Thymus (tissue), 11 donors: ENCODE measurements around the gene RSAD2. TPM values are rescaled to one million over a fixed set of nuclear protein-coding genes. Genes with fewer than 3 reads are reported as not detected.
A peak's percentile ranks its signal among the peaks of the same experiment; 100 is the strongest.

Source experiments
- DNase-seq, 9 donors: peaks; one replicate each; pipeline ENCODE4 v3.0.0-alpha.2; 2013; ENCODE audit warnings: low spot score in 9 of 9, low read depth in 6 of 9, missing footprints in 1 of 9
- H3K27ac ChIP-seq, 2 donors: one replicate each; pipeline ENCODE4 v1.5.1; 2013; ENCODE audit warnings: control low read depth in 1 of 2, low read depth in 1 of 2, low read length in 1 of 2, mild to moderate bottlenecking in 1 of 2, moderate library complexity in 1 of 2
- H3K27me3 ChIP-seq, 2 donors: one replicate each; pipeline ENCODE4 v1.5.1; 2013; ENCODE audit warnings: low read length in 1 of 2; ENCODE audit not compliant: control insufficient read depth in 2 of 2, insufficient read depth in 1 of 2
- H3K36me3 ChIP-seq, 2 donors: one replicate each; pipeline ENCODE4 v1.5.1; 2013; ENCODE audit warnings: low read length in 1 of 2, mild to moderate bottlenecking in 1 of 2, moderate library complexity in 1 of 2; ENCODE audit not compliant: control insufficient read depth in 2 of 2, insufficient read depth in 2 of 2
- H3K4me1 ChIP-seq, 2 donors: one replicate each; pipeline ENCODE4 v1.5.1; 2013; ENCODE audit warnings: low read length in 2 of 2; ENCODE audit not compliant: control insufficient read depth in 2 of 2, insufficient read depth in 2 of 2
- H3K4me3 ChIP-seq, 2 donors: one replicate each; pipeline ENCODE4 v1.5.1; 2013; ENCODE audit warnings: low read length in 2 of 2, control low read depth in 1 of 2, mild to moderate bottlenecking in 1 of 2
- H3K9me3 ChIP-seq, 2 donors: one replicate each; pipeline ENCODE4 v1.5.1; 2013; ENCODE audit warnings: low read length in 1 of 2, mild to moderate bottlenecking in 1 of 2; ENCODE audit not compliant: control insufficient read depth in 2 of 2, insufficient read depth in 1 of 2
- WGBS: extraction: QIAGEN DNeasy Blood & Tissue Kit; methylation state at CpG from one replicate; pipeline ENCODE4 v1.1.7; 2013; 5-methylcytosine and 5-hydroxymethylcytosine counted together
- polyA plus RNA-seq: library from polyadenylated mRNA; stranded (reverse); fragments of 200-250 nt; gene quantifications from one replicate; pipeline ENCODE4 v1.2.3, GENCODE V29; 2013
- total RNA-seq: library from RNA; stranded (reverse); fragments of 120-200 nt; gene quantifications from one replicate; pipeline ENCODE4 v1.2.4, GENCODE V29; 2013
- donor health status: healthy.

Gene RSAD2
- total and polyA plus RNA-seq, 2 donors, result 8.2 to 26.3 TPM

DNA sequence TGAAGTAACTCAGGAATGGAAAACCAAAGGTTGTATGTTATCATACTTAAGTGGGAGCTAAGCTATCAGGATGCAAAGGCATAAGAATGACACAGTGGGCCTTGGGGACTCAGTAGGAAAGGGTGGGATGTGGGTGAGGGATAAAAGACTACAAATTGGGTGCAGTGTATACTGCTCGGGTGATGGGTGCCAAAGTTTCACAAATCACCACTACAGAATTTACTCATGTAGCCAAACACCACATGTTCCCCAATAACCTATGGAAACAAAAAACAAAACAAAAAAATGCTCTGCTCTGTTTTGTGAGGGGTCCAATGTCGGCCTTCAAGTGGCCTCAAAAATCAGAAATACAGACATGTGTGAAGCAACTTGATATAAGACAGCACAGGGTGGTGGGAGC is 30.7 kb downstream of the RSAD2 start:
- 97% methylated on average over 2 of the region's 2 CpGs for WGBS
- peaks cover 23 to 44% of the 10 kb centered on the region in 2 donors for H3K4me1 ChIP-seq
- peaks cover 0 to 10% of the 10 kb centered on the region in 2 donors for H3K9me3 ChIP-seq
- no peaks in the 10 kb centered on the region for H3K27me3 ChIP-seq
- H3K4me3 ChIP-seq, result no peak overlapping the region
- no peak overlapping the region for H3K27ac ChIP-seq
- no peaks in the 10 kb centered on the region for H3K36me3 ChIP-seq
- no peak for DNase-seq

DNA sequence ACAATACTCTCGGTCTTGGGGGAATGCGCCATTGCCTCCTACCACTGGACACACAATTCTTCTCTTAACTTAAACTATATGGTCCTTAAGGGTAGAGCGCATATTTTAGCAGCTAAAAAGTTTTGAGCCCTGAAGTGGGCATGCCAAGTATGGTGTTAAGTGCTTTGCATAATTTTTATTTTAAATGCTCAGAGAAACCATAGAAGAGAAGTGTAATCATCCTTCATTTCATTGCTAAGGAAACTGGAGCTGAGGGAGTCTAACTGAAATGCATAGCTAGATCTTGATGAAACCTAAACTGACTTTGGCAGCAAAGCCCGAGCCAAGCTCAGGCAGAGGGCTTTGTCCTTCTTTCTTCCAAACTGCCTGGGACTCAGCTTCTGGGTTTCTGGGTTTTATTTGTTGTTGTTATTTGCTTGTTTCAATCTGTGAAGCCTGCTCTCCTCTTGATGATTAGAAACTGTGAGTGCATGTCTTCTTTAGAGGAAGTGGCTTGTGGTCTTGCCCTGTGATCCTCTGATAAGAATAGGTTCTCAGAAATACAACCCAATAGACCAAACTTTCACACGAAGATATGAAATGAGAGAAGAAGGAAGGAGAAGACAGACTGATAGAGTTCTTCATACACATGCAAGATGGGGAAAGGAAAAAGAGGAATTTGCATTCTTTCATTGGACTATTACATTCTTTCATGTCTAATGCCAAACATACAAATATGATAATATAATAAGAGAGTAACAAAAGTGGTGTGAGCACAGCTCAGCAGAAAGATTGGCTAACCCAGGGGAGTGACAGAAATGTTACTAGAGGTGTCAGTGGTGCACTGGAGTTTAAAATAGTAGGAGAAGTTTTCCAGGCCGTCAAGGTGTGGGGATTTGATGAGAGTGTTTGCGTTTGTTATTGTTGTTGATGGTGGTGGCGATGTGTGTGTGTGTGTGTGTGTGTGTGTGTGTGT is 32.1 kb downstream of the RSAD2 start:
- WGBS, result 41% methylated on average over 8 of the region's 8 CpGs
- H3K9me3 ChIP-seq, result peaks cover 0 to 3% of the 10 kb centered on the region in 2 donors
- peaks cover 23 to 56% of the 10 kb centered on the region in 2 donors for H3K4me1 ChIP-seq
- peak in 8 of 9 donors; percentile 53 to 92 (median 78) for DNase-seq
- no peaks in the 10 kb centered on the region for H3K27me3 ChIP-seq
- no peaks in the 10 kb centered on the region for H3K36me3 ChIP-seq
- H3K4me3 ChIP-seq, result no peak overlapping the region
- H3K27ac ChIP-seq, result peak overlapping the region; percentile 66 to 75

- H3K9me3 ChIP-seq, result no peaks in the 10 kb centered on the region
- no peak overlapping the region for H3K4me3 ChIP-seq
- no peak for DNase-seq
- H3K4me1 ChIP-seq, result peaks cover 29 to 68% of the 10 kb centered on the region in 2 donors
- H3K27me3 ChIP-seq, result no peaks in the 10 kb centered on the region
- H3K36me3 ChIP-seq, result no peaks in the 10 kb centered on the region
- H3K27ac ChIP-seq, result no peak overlapping the region
Measured at GRCh38 chr2:6911721-6912120, 34.1 kb downstream of the RSAD2 start.

- peak in 1 of 9 donors; percentile 53 for DNase-seq
- Histone ChIP-seq H3K4me3 (no peak overlapping the region), H3K4me1 (peaks cover 34 to 74% of the 10 kb centered on the region in 2 donors), H3K9me3 (peaks cover 0 to under 1% of the 10 kb centered on the region in 2 donors), H3K36me3 (no peaks in the 10 kb centered on the region), H3K27ac (peak overlapping the region; percentile 36 to 45), H3K27me3 (peaks cover 0 to 9% of the 10 kb centered on the region in 2 donors)
- WGBS, result 74% methylated on average over 9 of the region's 9 CpGs
Measured at GRCh38 chr2:6913415-6914157, 36.0 kb downstream of the RSAD2 start.

DNA sequence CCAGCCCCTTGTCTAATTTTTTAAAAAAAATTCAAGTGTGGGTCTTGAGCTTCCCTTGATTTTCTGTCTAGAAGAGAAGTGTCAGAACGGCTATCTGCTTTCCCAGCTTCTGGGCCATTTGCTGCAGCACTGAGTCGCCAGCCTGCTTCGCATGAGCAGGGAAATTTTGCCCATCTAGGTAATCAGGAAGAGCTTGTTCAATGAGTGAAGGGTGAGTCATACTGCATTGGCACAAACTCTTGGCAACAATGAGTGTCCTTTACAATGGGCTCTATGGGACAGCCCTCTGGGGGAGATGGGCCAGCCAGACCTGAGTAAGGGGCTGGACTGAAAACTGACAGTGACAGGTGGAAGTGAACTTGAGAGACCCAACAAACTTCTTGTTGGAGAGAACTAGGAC is 37.3 kb downstream of the RSAD2 start:
- H3K4me1 ChIP-seq, result peaks cover 24 to 74% of the 10 kb centered on the region in 2 donors
- DNase-seq, result no peak
- no peak overlapping the region for H3K27ac ChIP-seq
- H3K9me3 ChIP-seq, result peaks cover 0 to 5% of the 10 kb centered on the region in 2 donors
- H3K36me3 ChIP-seq, result no peaks in the 10 kb centered on the region
- H3K4me3 ChIP-seq, result no peak overlapping the region
- peaks cover 3 to 14% of the 10 kb centered on the region in 2 donors for H3K27me3 ChIP-seq
- WGBS, result 100% methylated on average over 3 of the region's 3 CpGs

DNA sequence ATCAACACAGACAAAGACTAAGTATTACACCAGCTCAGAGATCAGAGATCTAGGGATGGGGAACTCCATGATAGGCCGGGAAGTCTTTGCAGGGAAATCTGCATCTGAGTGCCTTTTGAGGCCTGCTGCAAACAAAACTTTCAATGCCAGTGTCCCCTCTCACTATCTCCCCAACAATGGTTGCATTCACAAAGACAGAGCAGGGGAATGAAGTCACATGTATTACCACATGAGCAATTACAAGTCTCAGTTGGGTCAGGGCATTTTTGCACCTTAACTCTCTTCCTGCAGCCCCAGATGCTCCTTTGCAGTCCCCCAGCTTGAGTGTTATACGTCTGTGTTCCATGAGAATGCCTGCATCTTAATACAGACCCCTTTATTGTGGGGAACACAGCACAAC is 37.8 kb downstream of the RSAD2 start:
- no peak overlapping the region for H3K4me3 ChIP-seq
- WGBS, result 52% methylated on average over 2 of the region's 2 CpGs
- peak in 1 of 9 donors; percentile 45 for DNase-seq

GRCh38 chr2:6916224-6916623 is 38.6 kb downstream of the RSAD2 start:
- Histone ChIP-seq H3K4me3 (no peak overlapping the region), H3K27me3 (peaks cover 3 to 14% of the 10 kb centered on the region in 2 donors), H3K36me3 (no peaks in the 10 kb centered on the region), H3K4me1 (peaks cover 11 to 64% of the 10 kb centered on the region in 2 donors), H3K27ac (no peak overlapping the region), H3K9me3 (peaks cover 0 to 5% of the 10 kb centered on the region in 2 donors)
- WGBS, result 99% methylated on average over 3 of the region's 3 CpGs
- DNase-seq, result no peak

More for the DNA sequence above, 37.8 kb downstream of the RSAD2 start:
- Histone ChIP-seq H3K4me1 (peaks cover 19 to 72% of the 10 kb centered on the region in 2 donors), H3K27ac (peak overlapping the region in 1 of 2 donors; percentile 3), H3K9me3 (peaks cover 0 to 5% of the 10 kb centered on the region in 2 donors), H3K36me3 (no peaks in the 10 kb centered on the region), H3K27me3 (peaks cover 3 to 14% of the 10 kb centered on the region in 2 donors)

- no peak for DNase-seq
- H3K4me3 ChIP-seq, result peak overlapping the region; percentile 19 to 74
- peaks cover 3 to 14% of the 10 kb centered on the region in 2 donors for H3K27me3 ChIP-seq
- H3K36me3 ChIP-seq, result no peaks in the 10 kb centered on the region
- peaks cover 11 to 59% of the 10 kb centered on the region in 2 donors for H3K4me1 ChIP-seq
- WGBS, result 44% methylated on average over 8 of the region's 8 CpGs
- peaks cover 0 to 5% of the 10 kb centered on the region in 2 donors for H3K9me3 ChIP-seq
- no peak overlapping the region for H3K27ac ChIP-seq
Measured at GRCh38 chr2:6916736-6917070, 39.1 kb downstream of the RSAD2 start.
